Measurements from ENCODE around the gene RSRP1. TPM values are rescaled to one million over a fixed set of nuclear protein-coding genes. Genes with fewer than 3 reads are reported as not detected.

The RSRP1 gene
- total and polyA plus RNA-seq, 2 of the 8 experiments (the other 6 are each of a cell fraction or from before 2014, with no cell fraction given), result 32.9 to 59.4 TPM

DNA sequence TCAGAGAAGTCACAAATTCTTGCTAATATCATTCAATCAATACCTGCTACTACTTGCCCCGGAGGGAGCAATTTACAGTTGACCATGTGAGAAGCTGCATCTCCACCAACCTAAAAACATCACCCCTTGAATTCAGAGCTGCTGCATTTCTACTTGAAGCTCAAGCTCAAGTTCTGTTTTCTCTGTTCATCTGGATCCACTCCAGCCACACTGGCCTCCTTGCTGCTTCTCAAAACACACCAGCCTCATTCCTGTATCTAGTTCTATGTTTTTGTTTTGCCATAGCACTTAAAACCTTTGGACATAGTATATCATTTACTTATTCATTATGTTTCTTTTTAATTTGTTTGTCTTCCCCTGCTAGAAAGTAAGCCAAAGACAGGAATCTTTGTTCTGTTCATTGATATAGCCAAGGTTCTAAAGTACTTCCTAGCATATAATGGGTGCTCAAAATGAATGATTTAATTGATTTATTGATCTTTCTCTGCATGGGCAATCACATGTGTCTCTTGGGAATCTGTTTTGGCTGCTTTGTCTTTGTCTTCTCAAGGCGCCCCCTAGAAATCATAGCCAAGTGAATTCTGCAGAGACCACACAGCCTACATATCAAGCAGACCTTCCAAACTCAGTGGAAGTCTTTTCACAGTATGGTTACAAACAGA, 38.6 kb downstream of the RSRP1 start:
- Histone ChIP-seq H3K9me3 (ENCODE audit: insufficient read depth in 2 of 2, low read depth in 1 of 2, low read length in 1 of 2) (no peaks in the 10 kb centered on the region), H3K4me3 (ENCODE audit: extremely low read depth in 1 of 4, insufficient read depth in 2 of 4, low read depth in 3 of 4, low read length in 4 of 4) (no peak overlapping the region), H3K27me3 (replicated peaks in 1 of 4; ENCODE audit: control insufficient read depth in 3 of 4, extremely low read depth in 1 of 4, insufficient read depth in 3 of 4, low read length in 3 of 4) (no peaks in the 10 kb centered on the region), H3K79me1 (ENCODE audit: low read depth, low read length) (no peaks in the 10 kb centered on the region), H3K23me2 (ENCODE audit: low read depth, low read length) (no peaks in the 10 kb centered on the region), H2BK20ac (ENCODE audit: low read length) (no peak overlapping the region), H4K20me1 (replicated peaks in 1 of 2; ENCODE audit: control insufficient read depth in 1 of 2, insufficient read depth in 2 of 2, low read length in 2 of 2) (no peaks in the 10 kb centered on the region), H3K79me2 (ENCODE audit: control insufficient read depth in 1 of 2, insufficient read depth in 2 of 2, low read length in 2 of 2) (no peaks in the 10 kb centered on the region), H3K9ac (replicated peaks in 1 of 4; ENCODE audit: extremely low read depth in 1 of 4, low read depth in 3 of 4, low read length in 3 of 4) (no peak overlapping the region), H3K4me1 (replicated peaks in 1 of 4; ENCODE audit: control insufficient read depth in 3 of 4, insufficient read depth in 4 of 4, low read length in 3 of 4) (no peaks in the 10 kb centered on the region; a peak in 1 of 7 replicates), H3K56ac (replicated peaks; ENCODE audit: insufficient read length, low read depth, low read length) (no peak overlapping the region), H2BK5ac (ENCODE audit: low read depth, low read length) (no peak overlapping the region), H4K5ac (ENCODE audit: insufficient read length, low read depth, low read length) (no peak overlapping the region), H3K14ac (ENCODE audit: insufficient read length) (no peak overlapping the region), H3K23ac (ENCODE audit: insufficient read length) (no peak overlapping the region), H2BK15ac (ENCODE audit: low read length) (no peak overlapping the region), H4K8ac (ENCODE audit: extremely low read depth, insufficient read depth, low read length) (no peak overlapping the region), H2AFZ (ENCODE audit: low read length) (no peak overlapping the region), H4K91ac (replicated peaks; ENCODE audit: insufficient read length, low read length) (no peak overlapping the region), H3K18ac (ENCODE audit: extremely low read depth, low read length) (no peak overlapping the region), H3K27ac (ENCODE audit: low read depth, low read length) (no peak overlapping the region), H3K36me3 (ENCODE audit: control insufficient read depth in 2 of 4, insufficient read depth in 4 of 4, low read length in 3 of 4) (no peaks in the 10 kb centered on the region), H2AK5ac (ENCODE audit: low read depth, low read length) (no peak overlapping the region), H2BK12ac (ENCODE audit: low read depth, low read length) (no peak overlapping the region), H3K4me2 (ENCODE audit: insufficient read depth in 1 of 2, low read depth in 2 of 2, low read length in 2 of 2) (no peak overlapping the region), H2BK120ac (replicated peaks; ENCODE audit: low read depth, low read length) (no peak overlapping the region), H3K4ac (replicated peaks; ENCODE audit: insufficient read length, low read depth, low read length) (no peak overlapping the region)
- 84% methylated on average over 2 of the region's 2 CpGs; no CpG with 5 or more reads in 1 of the 2 experiments for WGBS, 2 experiments (ENCODE audit: extremely low coverage in 1 of 2, insufficient coverage in 1 of 2, insufficient read length in 1 of 2, insufficient replicate concordance in 2 of 2, low coverage in 1 of 2, low lambda C conversion rate in 2 of 2, missing lambda C conversion rate in 1 of 2)
- CTCF ChIA-PET (ENCODE audit: partially characterized antibody), result interaction anchor here (0.6 to 1.0 kb wide), 2 partner anchors 9 to 30 kb away, joined by 3 read pairs; no protein-coding TSS in a partner anchor
- POLR2A ChIA-PET (ENCODE audit: partially characterized antibody), result interaction anchor here (0.9 kb wide), 1 partner anchor 9 kb away, joined by 3 read pairs; no protein-coding TSS in a partner anchor
- TF ChIP-seq EZH2 (IDR thresholded peaks at IDR 0.05; ENCODE audit: low read depth, low read length, severe bottlenecking) (no peak), POU5F1 (IDR thresholded peaks at IDR 0.05; ENCODE audit: low read depth, low read length) (no peak), BCL11A (IDR thresholded peaks at IDR 0.05; ENCODE audit: low read depth in 2 of 2, low read length in 2 of 2) (no peak)
- FAIRE-seq (no peak), DNase-seq (ENCODE audit: low read depth in 1 of 2, low spot score in 2 of 2) (no peak)
